Neural crest cell (in vitro differentiated cells): ENCODE data around the gene SDK1. TPM values are rescaled to one million over a fixed set of nuclear protein-coding genes. Genes with fewer than 3 reads are reported as not detected.
"Not testable (repeated sequence)": the region's sequence is repeated elsewhere in the genome, so short reads cannot be mapped to it uniquely, and the experiment has no call there.

Experiments used
- DNase-seq: peaks from one replicate; pipeline ENCODE4 v3.0.0; 2021; ENCODE audit warnings: low read depth, mixed read lengths, low spot score
- H3K27ac Mint-ChIP-seq: one replicate; pipeline ENCODE4 v1.8.0; 2021; ENCODE audit warnings: mild to moderate bottlenecking, mixed read lengths; ENCODE audit not compliant: unreplicated experiment
- H3K27me3 Mint-ChIP-seq: 2 replicates; pipeline ENCODE4 v1.8.0; 2021; ENCODE audit warnings: low read depth, mild to moderate bottlenecking, mixed read lengths
- H3K36me3 Mint-ChIP-seq: 2 replicates; pipeline ENCODE4 v1.8.0; 2021; ENCODE audit warnings: low read depth, mild to moderate bottlenecking, mixed read lengths
- H3K4me1 Mint-ChIP-seq: 2 replicates; pipeline ENCODE4 v1.8.0; 2021; ENCODE audit warnings: mixed read lengths
- H3K4me3 Mint-ChIP-seq: one replicate; pipeline ENCODE4 v1.8.0; 2021; ENCODE audit warnings: mild to moderate bottlenecking, mixed read lengths
- H3K9me3 Mint-ChIP-seq: 2 replicates; pipeline ENCODE4 v1.8.0; 2021; ENCODE audit warnings: mixed read lengths
- CTCF ChIP-seq: fragments of 200-600 bp; sonication (generic); conservative IDR thresholded peaks from 2 replicates; pipeline ENCODE4 v1.5.0; 2021; ENCODE audit warnings: antibody characterized with exemption, mild to moderate bottlenecking
- total RNA-seq: library from RNA; stranded (reverse); gene quantifications from 2 replicates; pipeline ENCODE4 v1.2.1, GENCODE V29; 2021

SDK1 gene
- total RNA-seq, 1 donor from 2014 or later, result 11.6 TPM

GRCh38 chr7:4214291-4215155 is 913.5 kb downstream of the SDK1 start:
- Mint-ChIP-seq H3K27ac (peak overlapping the region; percentile 62), H3K4me3 (no peak overlapping the region), H3K36me3 (peaks cover 8% of the 10 kb centered on the region), H3K27me3 (no peaks in the 10 kb centered on the region), H3K9me3 (no peaks in the 10 kb centered on the region), H3K4me1 (no peaks in the 10 kb centered on the region)
- DNase-seq, result no peak
- no peak for TF ChIP-seq CTCF

- peaks cover 8% of the 10 kb centered on the region for H3K36me3 Mint-ChIP-seq
- H3K27me3 Mint-ChIP-seq, result no peaks in the 10 kb centered on the region
- no peak for DNase-seq
- no peaks in the 10 kb centered on the region for H3K9me3 Mint-ChIP-seq
- H3K27ac Mint-ChIP-seq, result no peak overlapping the region
- no peaks in the 10 kb centered on the region for H3K4me1 Mint-ChIP-seq
- no peak overlapping the region for H3K4me3 Mint-ChIP-seq
- no peak for TF ChIP-seq CTCF
Observed at GRCh38 chr7:4215176-4215720, 914.2 kb downstream of the SDK1 start.

GRCh38 chr7:4216016-4216415 is 915.0 kb downstream of the SDK1 start:
- peaks cover 5% of the 10 kb centered on the region for H3K36me3 Mint-ChIP-seq
- H3K27ac Mint-ChIP-seq, result no peak overlapping the region
- no peak for TF ChIP-seq CTCF
- DNase-seq, result no peak
- H3K27me3 Mint-ChIP-seq, result no peaks in the 10 kb centered on the region
- H3K4me1 Mint-ChIP-seq, result no peaks in the 10 kb centered on the region
- H3K9me3 Mint-ChIP-seq, result no peaks in the 10 kb centered on the region
- no peak overlapping the region for H3K4me3 Mint-ChIP-seq

- H3K27me3 Mint-ChIP-seq, H3K9me3 Mint-ChIP-seq, H3K4me3 Mint-ChIP-seq, DNase-seq, H3K36me3 Mint-ChIP-seq, H3K27ac Mint-ChIP-seq, H3K4me1 Mint-ChIP-seq: not testable (repeated sequence)
Observed at GRCh38 chr7:4217126-4217660, 916.1 kb downstream of the SDK1 start.

- no peak for DNase-seq
- Mint-ChIP-seq H3K4me1 (peaks cover 10% of the 10 kb centered on the region), H3K36me3 (peaks cover 3% of the 10 kb centered on the region), H3K27ac (no peak overlapping the region), H3K9me3 (no peaks in the 10 kb centered on the region), H3K4me3 (no peak overlapping the region), H3K27me3 (no peaks in the 10 kb centered on the region)
- no peak for TF ChIP-seq CTCF
Observed at GRCh38 chr7:4218481-4218880, 917.4 kb downstream of the SDK1 start.

GRCh38 chr7:4220011-4220410 is 919.0 kb downstream of the SDK1 start:
- Mint-ChIP-seq H3K4me1 (peaks cover 12% of the 10 kb centered on the region), H3K36me3 (peaks cover 4% of the 10 kb centered on the region), H3K27ac (no peak overlapping the region), H3K9me3 (no peaks in the 10 kb centered on the region), H3K27me3 (no peaks in the 10 kb centered on the region), H3K4me3 (no peak overlapping the region)
- no peak for TF ChIP-seq CTCF
- DNase-seq, result no peak
